CD1c-positive myeloid dendritic cell (primary cell): ENCODE measurements around the gene CDC42SE2.
A peak's percentile ranks its signal among the peaks of the same experiment; 100 is the strongest.
"Not testable (repeated sequence)": the region's sequence is repeated elsewhere in the genome, so short reads cannot be mapped to it uniquely, and the experiment has no call there.

Source experiments
- DNase-seq: peaks from one replicate; pipeline ENCODE4 v3.0.0-alpha.2; 2016; ENCODE audit errors: extremely low spot score

The CDC42SE2 gene

GRCh38 chr5:131366428-131366827 is 102.6 kb downstream of the CDC42SE2 start:
- no peak for DNase-seq

DNA sequence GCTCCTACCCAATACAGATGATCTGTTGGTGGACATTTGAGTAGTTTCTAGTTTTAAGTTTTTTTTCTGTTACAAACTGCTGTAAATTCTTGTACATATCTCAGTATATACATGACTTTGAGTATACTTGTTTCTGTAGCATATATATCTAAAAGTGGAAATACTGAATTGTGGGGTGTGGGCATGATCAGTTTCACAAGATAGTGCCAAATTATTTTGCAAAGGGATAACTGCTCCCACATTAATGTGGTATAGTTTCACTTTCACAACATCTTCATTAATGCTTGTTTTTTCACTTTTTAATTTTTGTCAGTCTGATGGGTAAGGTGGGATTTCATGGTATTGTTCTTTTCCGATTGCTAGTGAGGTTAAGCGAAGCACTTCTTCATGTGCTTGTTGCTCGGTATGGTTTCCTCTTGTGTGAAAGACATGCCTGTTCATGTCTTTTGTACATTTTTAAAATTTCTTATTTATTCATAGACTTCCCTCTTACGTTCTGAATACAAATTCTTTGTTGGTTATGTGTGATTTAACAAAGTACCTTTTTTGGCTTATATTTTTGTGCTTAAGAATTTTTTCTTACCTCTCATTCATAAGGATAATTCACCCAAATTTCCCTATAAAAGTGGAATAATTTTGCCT is 103.5 kb downstream of the CDC42SE2 start:
- no peak for DNase-seq

GRCh38 chr5:131368866-131369265 is 105.0 kb downstream of the CDC42SE2 start:
- DNase-seq = no peak

GRCh38 chr5:131369558-131369957 is 105.7 kb downstream of the CDC42SE2 start:
- DNase-seq = no peak

GRCh38 chr5:131371835-131372234 is 108.0 kb downstream of the CDC42SE2 start:
- no peak for DNase-seq

DNA sequence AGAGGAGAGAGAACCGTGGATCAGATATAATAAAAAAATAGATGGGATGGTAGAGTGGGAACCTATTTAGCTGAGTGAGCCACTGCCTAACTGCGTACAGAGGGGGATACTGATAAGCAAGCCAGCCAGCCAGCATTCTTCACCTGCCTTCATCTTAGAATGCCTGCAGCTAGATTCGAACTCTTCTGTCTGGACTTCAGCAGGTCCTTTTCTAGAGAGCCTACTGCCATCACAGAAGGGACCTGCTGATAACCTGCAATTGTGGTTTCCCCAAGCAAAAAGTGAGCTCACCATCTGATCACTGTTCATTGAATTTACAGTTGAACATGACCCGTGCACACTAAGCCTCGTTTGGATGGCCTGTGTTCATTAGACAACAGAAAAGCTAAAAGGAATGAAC is 109.4 kb downstream of the CDC42SE2 start:
- DNase-seq = no peak

DNA sequence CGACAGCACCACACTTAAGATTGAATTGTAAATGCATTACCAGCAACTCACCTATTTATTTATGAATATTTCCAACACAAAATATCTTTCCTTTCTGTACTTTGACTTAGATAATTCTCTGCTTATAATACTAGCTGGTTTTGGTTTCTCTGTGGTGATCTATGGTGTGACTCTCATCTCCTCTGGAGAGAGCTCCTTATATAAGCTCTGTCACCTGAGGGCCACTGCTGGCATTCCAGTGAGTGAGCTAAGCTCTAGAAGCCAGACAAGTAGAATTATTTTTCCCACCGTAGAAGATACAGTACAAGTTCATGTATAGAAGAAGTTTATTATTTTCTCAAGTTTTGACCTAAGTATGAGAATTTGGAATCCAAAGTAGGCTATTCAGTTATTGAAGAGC is 111.5 kb downstream of the CDC42SE2 start:
- no peak for DNase-seq

- DNase-seq = no peak
Observed at GRCh38 chr5:131377346-131377745, 113.5 kb downstream of the CDC42SE2 start.

GRCh38 chr5:131377785-131378325 is 114.0 kb downstream of the CDC42SE2 start:
- DNase-seq = no peak

DNA sequence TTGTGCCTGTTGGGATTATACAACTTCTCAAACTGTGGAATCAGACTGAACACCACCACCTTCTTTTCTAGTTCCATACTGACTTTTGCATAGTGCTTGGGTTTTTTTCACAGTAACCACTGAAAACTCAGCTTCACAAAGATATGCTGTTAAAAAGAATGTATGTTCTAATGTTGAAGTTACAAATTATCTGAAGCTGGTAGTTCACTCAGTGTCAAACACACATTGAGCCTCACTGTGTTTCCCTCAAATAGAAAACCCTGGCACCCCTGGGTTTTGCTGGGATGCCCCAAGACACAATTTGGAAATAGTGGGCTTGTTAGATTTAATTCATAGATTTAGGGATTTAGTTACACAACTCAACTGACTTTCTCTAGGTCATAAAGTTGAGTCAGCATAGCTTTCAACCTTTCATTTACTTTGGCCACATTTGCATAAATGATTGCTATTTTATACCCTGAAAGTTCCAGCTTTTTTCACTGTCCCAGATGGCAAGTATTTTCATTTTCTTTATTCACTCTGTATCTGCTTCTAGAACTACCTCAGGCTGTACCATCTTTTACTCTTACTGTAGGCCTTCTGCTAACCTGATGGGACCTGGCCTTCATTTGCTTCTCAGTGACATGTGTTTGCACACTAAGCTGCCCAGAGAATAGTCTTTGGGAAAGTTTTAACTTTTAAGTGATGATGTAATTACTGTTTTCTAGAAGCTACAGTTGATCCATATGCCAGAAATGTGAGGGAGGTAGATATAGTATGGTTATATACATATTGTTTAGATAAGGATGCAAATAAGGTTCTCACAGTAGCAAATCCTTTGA is 115.1 kb downstream of the CDC42SE2 start:
- DNase-seq = no peak

DNA sequence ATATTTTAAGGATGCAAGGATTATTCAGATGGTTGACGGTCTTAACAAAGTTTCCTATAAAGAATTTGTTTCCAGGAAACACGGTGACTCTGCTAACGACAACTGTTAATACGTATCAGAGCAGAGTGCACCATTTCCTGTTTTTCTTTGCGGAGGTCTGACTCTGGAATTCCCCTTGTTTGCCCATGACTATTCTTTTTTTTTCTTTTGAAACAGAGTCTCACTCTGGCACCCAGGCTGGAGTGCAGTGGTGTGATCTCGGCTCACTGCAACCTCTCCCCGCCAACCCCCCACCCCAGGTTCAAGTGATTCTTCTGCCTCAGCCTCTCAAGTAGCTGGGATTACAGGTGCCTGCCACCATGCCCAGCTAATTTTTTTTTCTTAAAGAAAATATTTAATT is 115.9 kb downstream of the CDC42SE2 start:
- DNase-seq = peak; percentile 90

DNA sequence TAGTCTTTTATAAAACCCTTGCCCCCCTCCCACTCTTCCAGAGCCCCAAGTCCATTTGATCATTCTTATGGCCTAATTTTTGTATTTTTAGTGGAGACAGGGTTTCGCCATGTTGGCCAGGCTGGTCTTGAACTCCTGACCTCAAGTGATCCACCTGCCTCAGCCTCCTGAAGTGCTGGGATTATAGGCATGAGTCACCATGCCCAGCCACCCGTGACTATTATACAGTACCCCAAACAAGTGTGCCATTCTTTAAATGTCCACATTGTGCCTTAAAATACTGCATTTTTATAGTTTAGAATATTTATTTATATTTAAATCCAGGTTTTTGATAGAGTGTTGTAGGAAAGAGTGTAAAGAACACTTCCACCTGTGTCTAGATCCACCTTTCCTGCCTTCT is 116.4 kb downstream of the CDC42SE2 start:
- not testable (repeated sequence) for DNase-seq

DNA sequence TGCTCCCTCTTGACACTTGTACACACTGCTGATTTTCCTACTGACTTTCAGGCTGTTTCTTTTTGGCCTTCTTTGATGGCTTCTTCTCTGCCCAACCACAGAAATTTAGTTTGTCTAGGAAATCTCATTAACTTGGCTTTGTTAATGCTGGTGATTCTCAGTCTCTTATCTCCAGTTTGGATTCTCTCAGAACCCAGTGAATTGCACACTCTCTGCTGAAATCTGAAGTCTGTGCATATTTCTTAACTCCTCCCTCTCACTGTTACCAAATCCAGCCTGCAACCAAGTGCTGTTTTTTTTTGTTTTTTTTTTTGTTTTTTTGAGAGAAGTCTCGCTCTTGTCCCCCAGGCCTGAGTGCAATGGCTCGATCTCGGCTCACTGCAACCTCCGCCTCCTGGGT is 117.2 kb downstream of the CDC42SE2 start:
- peak; percentile 28 for DNase-seq

DNA sequence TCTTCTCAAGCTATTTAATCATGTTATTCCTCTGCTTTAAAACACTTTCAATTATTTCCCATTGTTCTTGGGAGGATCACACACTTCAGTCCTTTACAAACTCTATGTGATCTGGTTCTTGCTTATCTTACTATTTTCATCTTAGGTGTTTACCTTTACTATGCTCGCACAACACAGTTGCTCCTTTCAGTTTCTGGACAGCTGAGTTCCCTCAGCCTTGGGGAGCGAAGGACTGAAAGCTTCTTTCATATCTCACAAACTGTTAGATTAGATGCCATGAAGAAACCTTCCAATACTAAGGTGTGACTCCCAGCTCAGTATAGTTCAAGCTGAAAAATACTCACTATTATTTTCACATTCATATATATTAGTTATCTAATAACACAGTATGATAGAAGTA is 117.9 kb downstream of the CDC42SE2 start:
- no peak for DNase-seq

- DNase-seq = peak; percentile 67
Observed at GRCh38 chr5:131382407-131383395, 118.8 kb downstream of the CDC42SE2 start.

DNA sequence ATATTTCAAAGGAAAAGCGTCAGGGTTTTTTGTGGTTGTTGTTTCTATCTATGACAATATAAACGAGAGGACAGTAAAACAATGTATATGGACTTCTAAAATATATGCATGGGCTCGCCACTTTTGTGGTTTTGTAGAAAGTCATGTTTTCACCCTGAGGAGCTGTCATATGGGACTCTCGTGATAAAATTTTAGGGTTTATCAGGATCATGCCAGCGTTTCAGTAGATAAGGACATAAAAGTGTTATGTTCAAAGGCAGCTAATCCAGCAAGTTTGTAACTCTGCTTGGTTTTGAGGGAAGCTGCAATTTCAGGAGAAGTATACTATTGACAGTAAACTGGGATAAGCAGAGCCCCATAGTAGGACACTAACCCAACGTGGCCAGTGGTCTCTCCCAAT is 120.3 kb downstream of the CDC42SE2 start:
- DNase-seq = no peak

DNA sequence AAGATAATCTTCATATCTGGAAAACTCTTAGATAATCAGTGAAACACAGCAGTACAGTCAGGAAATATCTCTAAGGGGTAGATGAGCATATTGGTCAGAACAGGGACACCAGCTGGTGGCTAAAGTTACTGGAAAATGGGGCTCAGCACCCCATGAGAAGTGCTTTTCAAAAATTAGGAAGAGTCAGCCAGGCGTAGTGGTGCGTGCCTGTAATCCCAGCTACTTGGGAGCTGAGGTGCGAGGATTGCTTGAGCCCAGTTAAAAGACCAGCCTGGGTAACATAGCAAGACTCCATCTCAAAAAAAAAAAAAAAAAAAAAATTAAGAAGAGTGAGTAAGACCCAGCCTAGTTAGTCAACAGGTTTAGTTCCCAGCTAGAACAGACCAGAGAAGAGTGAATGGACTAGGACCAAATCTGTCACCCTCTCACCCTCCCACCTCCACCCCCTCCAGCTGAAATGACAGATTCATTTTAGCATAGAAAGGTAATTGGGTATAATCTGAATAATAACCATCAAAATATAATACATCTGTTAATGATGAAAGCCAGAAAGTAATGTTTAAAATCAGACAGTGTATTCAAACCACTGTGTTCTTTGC is 120.9 kb downstream of the CDC42SE2 start:
- no peak for DNase-seq

DNA sequence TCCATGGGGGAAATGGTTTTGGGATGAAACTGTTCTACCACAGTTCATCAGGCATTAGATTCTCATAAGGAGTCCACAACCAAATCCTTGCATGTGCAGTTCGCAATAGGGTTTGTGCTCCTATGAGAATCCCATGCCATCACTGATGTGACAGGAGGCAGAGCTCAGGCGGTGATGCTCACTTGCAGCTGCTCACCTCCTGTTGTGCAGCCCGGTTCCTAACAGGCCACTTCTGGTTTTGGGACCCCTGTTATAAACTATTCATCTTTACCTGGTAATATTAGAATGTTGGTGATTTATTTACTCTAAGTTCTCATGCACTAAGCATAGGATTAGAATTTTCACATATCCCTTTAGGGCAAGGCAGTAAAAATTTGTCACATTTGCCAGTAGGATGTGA is 122.3 kb downstream of the CDC42SE2 start:
- DNase-seq = no peak

- DNase-seq = no peak
Observed at GRCh38 chr5:131386779-131387178, 122.9 kb downstream of the CDC42SE2 start.

DNA sequence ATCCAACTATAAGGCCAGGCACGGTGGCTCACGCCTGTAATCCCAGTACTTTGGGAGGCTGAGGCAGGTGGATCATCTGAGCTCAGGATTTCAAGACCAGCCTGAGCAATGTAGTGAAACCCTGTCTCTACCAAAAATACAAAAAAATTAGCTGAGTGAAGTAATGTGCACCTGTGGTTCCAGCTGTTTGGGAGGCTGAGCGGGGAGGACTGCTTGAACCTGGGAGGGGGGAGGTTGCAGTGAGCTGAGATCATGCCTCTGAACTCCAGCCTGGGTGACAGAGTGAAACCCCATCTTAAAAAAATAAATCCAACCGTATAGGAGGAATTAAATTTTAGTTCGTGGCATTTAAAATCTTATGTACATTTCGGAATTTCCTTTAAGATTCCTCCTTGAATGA is 123.4 kb downstream of the CDC42SE2 start:
- DNase-seq = no peak

DNA sequence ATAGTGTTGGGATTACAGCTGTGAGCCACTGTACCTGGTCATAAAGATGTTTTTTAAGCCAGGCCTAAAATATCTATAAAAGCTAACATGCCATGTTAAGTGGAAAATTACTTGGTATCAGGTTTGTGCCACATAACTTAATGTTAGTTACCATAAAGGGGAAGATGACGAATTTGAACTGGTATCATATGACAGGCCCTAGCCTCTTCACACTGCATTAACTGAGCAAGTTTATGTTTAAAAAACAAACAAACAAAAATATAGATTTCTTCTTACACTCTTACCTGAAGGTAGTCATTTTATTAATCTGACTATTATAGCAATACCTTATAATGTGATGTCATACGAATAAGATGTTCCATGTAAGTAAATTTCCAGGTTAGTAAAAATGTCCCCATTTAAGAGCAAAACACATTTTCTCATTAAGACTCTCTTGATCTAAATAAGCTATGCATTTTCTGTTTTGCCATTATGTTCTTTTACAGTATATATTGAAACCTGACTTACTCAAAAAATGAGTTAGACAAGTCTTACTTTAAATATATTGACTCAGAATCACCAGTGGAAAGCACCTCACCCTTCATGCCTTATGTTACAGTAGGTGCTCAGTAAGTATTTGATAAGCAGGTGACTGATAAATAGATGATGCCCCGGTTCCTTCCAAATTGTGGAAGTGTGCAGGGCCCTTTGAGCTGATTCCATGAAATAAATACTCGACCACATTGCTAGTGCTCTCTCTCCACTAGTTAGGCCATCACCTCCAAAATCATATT is 125.4 kb downstream of the CDC42SE2 start:
- no peak for DNase-seq
